CD4-positive, alpha-beta T cell (primary cell): ENCODE measurements around the gene CBX2. TPM values are rescaled to one million over a fixed set of nuclear protein-coding genes. Genes with fewer than 3 reads are reported as not detected.

Experiments
- ATAC-seq: fragments of 200-7000 bp; cut with Tn5 transposase; one replicate; pipeline ENCODE4 v1.10.0; 2022; ENCODE audit warnings: mild to moderate bottlenecking; ENCODE audit not compliant: poor library complexity
- CTCF ChIA-PET: fragments of 350-600 bp; sonication (Branson Sonifier 250); formaldehyde crosslinking; loops from one replicate; lab custom pipeline; 2021; ENCODE audit warnings: antibody characterized with exemption, inconsistent platforms; lab: Charles Lee
- POLR2A ChIA-PET: fragments of 350-600 bp; sonication (Branson Sonifier 250); formaldehyde crosslinking; loops from one replicate; lab custom pipeline; 2021; ENCODE audit warnings: antibody characterized with exemption, inconsistent platforms; lab: Charles Lee
- DNase-seq, 14 experiments: peaks; one replicate each; pipeline ENCODE4 v3.0.0-alpha.2; 2013 to 2020; ENCODE audit warnings: mixed read lengths in 2 of 14
- H3K27ac ChIP-seq, 2 donors: one replicate each; pipeline versions ENCODE4 v1.5.1 to v1.7.0; 2013; ENCODE audit warnings: low read length in 2 of 2, low read depth in 1 of 2, mild to moderate bottlenecking in 1 of 2
- H3K27me3 ChIP-seq, 2 experiments: 1 replicate in 1 of 2; 2 replicates in 1 of 2; pipeline versions ENCODE4 v1.6.1 to v1.7.0; 2013; ENCODE audit warnings: low read length in 2 of 2, control low read depth in 1 of 2, mild to moderate bottlenecking in 1 of 2, moderate library complexity in 1 of 2; ENCODE audit not compliant: insufficient read depth in 2 of 2, control insufficient read depth in 1 of 2
- H3K36me3 ChIP-seq: one replicate; pipeline ENCODE4 v1.6.1; 2013; ENCODE audit warnings: low read length, control low read depth; ENCODE audit not compliant: insufficient read depth
- H3K4me1 ChIP-seq: one replicate; pipeline ENCODE4 v1.6.1; 2013; ENCODE audit warnings: low read length, control low read depth; ENCODE audit not compliant: insufficient read depth
- H3K4me3 ChIP-seq: one replicate; pipeline ENCODE4 v1.5.1; 2013; ENCODE audit warnings: mild to moderate bottlenecking, low read length, moderate library complexity
- H3K9me3 ChIP-seq, 2 experiments: 1 replicate in 1 of 2; 2 replicates in 1 of 2; pipeline versions ENCODE4 v1.6.1 to v1.7.0; 2013; ENCODE audit warnings: low read length in 2 of 2, mild to moderate bottlenecking in 2 of 2, control low read depth in 1 of 2, moderate library complexity in 1 of 2; ENCODE audit not compliant: control insufficient read depth in 1 of 2, insufficient read depth in 1 of 2
- H3K27ac Mint-ChIP-seq: one replicate; pipeline ENCODE4 v1.8.0; 2020; ENCODE audit warnings: mixed read lengths
- H3K27me3 Mint-ChIP-seq: one replicate; pipeline ENCODE4 v1.8.0; 2021; ENCODE audit warnings: mixed read lengths
- H3K36me3 Mint-ChIP-seq: one replicate; pipeline ENCODE4 v1.8.0; 2021; ENCODE audit warnings: low read depth, mixed read lengths
- H3K4me1 Mint-ChIP-seq: one replicate; pipeline ENCODE4 v1.8.0; 2021; ENCODE audit warnings: low read depth, mixed read lengths
- H3K4me3 Mint-ChIP-seq: one replicate; pipeline ENCODE4 v1.8.0; 2020; ENCODE audit warnings: mild to moderate bottlenecking, mixed read lengths
- H3K9me3 Mint-ChIP-seq: one replicate; pipeline ENCODE4 v1.8.0; 2020; ENCODE audit warnings: mixed read lengths
- intact Hi-C, 2 experiments: fragments of 100-400 bp; cut with DNase I in 1 of 2; cut with micrococcal nuclease in 1 of 2; formaldehyde crosslinking; loops; one replicate each; pipeline versions ENCODE4 v1.15.1 to v1.9.0; 2023 to 2025; cut with DNase I, micrococcal nuclease
- total RNA-seq, 174 experiments: library from RNA in 2 of 174; stranded (reverse) in 2 of 174; gene quantifications; one replicate each; pipeline ENCODE4 v1.2.3 and lab custom pipeline; 2021 to 2026
- TF ChIP-seq, protein P1 (sequence below): fragments of 200-600 bp; IDR thresholded peaks from one replicate; pipeline ENCODE4 v1.8.0; 2022; ENCODE audit warnings: antibody characterized with exemption, mild to moderate bottlenecking

Gene CBX2
- total RNA-seq, 2 experiments from 2014 or later, result 0.31 TPM; not detected in 1

DNA sequence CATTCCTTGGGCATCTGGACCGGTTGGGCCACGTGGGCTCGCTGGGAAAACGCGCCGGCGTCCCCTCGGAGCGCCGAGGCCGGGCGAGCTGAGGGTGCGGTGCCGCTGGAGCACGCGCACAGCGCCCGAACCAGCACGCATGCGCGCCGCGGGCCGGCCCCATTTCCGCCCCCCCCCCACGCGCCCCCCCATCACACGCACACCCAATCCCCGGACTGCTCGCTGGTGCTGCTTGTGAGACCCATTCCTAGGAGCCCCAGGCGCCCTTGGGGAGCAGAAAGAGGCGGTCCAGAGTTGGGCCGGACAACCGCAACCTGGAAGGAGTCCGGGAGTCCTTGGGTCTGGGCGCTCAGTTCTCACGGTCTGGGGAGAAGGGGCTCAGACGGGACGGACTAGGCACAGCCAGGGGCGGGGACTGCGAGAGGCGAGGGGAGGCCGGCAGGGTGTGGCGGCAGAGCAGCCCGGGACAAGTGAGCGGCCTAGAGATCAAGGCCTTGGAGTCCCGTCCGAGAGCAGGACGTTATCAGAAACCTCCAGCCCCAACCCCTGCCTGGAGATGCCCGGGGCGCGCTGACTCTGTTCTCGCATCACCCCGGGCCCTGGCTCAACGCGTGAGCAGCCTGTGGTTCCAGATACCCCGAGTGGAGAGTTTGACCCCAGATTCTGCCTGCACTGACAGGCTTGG is 24.9 kb downstream of the CBX2 start:
- CTCF ChIA-PET, result no interaction called here
- Histone ChIP-seq H3K27me3 (peaks cover 96 to 99% of the 10 kb centered on the region in 2 experiments), H3K9me3 (peaks cover 0 to 74% of the 10 kb centered on the region in 2 experiments), H3K4me1 (peaks cover 74% of the 10 kb centered on the region), H3K36me3 (no peaks in the 10 kb centered on the region), H3K27ac (no peak overlapping the region), H3K4me3 (no peak overlapping the region)
- Mint-ChIP-seq H3K9me3 (no peaks in the 10 kb centered on the region), H3K36me3 (peaks cover 4% of the 10 kb centered on the region), H3K27me3 (peaks cover 86% of the 10 kb centered on the region), H3K4me1 (peaks cover 50% of the 10 kb centered on the region), H3K4me3 (no peak overlapping the region), H3K27ac (no peak overlapping the region)
- POLR2A ChIA-PET, result interaction anchor here (2.0 to 10.2 kb wide), 3 partner anchors 9 to 38 kb away, joined by 8 to 127 read pairs (median 10); partner anchors contain the start of gene CBX4
- ATAC-seq (no peak), DNase-seq (peak in 1 of 14 experiments; percentile 33)
- TF ChIP-seq, protein P1, sequence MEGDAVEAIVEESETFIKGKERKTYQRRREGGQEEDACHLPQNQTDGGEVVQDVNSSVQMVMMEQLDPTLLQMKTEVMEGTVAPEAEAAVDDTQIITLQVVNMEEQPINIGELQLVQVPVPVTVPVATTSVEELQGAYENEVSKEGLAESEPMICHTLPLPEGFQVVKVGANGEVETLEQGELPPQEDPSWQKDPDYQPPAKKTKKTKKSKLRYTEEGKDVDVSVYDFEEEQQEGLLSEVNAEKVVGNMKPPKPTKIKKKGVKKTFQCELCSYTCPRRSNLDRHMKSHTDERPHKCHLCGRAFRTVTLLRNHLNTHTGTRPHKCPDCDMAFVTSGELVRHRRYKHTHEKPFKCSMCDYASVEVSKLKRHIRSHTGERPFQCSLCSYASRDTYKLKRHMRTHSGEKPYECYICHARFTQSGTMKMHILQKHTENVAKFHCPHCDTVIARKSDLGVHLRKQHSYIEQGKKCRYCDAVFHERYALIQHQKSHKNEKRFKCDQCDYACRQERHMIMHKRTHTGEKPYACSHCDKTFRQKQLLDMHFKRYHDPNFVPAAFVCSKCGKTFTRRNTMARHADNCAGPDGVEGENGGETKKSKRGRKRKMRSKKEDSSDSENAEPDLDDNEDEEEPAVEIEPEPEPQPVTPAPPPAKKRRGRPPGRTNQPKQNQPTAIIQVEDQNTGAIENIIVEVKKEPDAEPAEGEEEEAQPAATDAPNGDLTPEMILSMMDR, result no peak
- intact Hi-C loops, result no loop called here

DNA sequence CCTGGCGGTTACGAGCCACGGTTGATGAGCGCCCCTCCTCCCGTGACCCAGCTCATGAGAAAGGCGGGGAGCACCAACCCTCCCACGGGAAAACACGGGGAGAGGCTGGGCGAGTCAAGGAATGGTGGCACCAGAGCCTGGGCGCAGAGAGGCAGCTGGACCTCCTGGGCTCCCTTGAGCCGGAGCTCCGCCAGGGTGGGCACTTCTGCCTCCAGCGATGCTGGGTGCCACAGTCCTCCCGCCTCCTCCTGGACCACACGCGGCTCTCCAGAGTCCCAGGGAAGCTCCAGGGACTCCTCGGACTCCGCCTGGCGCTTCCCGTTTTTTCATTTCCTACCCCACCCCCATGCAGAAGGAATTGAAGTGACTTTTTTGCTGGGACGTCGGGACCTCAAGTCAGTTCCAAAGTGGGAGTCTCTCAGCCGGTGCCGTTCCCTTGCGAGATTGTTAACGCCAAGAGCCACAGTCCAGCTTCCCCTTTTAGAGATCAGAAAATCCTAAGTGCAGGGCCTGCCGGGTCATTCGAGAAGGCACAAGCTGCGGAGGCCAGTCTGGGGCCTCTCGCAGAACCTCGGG is 25.6 kb downstream of the CBX2 start:
- TF ChIP-seq, protein P1, result no peak
- Mint-ChIP-seq H3K27ac (no peak overlapping the region), H3K36me3 (peaks cover 4% of the 10 kb centered on the region), H3K9me3 (no peaks in the 10 kb centered on the region), H3K27me3 (peaks cover 89% of the 10 kb centered on the region), H3K4me3 (no peak overlapping the region), H3K4me1 (peaks cover 49% of the 10 kb centered on the region)
- peaks cover 70% of the 10 kb centered on the region for H3K4me1 ChIP-seq
- peaks cover 0 to 72% of the 10 kb centered on the region in 2 experiments for H3K9me3 ChIP-seq
- POLR2A ChIA-PET, result interaction anchor here (2.0 to 10.2 kb wide), 2 partner anchors 8 to 38 kb away, joined by 8 to 127 read pairs; partner anchors contain the start of gene CBX4
- H3K4me3 ChIP-seq, result no peak overlapping the region
- H3K27me3 ChIP-seq, result peaks cover 97 to 99% of the 10 kb centered on the region in 2 experiments
- CTCF ChIA-PET, result interaction anchor here (1.3 kb wide), 1 partner anchor 61 kb away, joined by 3 read pairs; no protein-coding TSS in a partner anchor
- no peak for ATAC-seq
- no peaks in the 10 kb centered on the region for H3K36me3 ChIP-seq
- intact Hi-C loops, result no loop called here
- H3K27ac ChIP-seq, result no peak overlapping the region
- DNase-seq, result peak in 1 of 14 experiments; percentile 34

DNA sequence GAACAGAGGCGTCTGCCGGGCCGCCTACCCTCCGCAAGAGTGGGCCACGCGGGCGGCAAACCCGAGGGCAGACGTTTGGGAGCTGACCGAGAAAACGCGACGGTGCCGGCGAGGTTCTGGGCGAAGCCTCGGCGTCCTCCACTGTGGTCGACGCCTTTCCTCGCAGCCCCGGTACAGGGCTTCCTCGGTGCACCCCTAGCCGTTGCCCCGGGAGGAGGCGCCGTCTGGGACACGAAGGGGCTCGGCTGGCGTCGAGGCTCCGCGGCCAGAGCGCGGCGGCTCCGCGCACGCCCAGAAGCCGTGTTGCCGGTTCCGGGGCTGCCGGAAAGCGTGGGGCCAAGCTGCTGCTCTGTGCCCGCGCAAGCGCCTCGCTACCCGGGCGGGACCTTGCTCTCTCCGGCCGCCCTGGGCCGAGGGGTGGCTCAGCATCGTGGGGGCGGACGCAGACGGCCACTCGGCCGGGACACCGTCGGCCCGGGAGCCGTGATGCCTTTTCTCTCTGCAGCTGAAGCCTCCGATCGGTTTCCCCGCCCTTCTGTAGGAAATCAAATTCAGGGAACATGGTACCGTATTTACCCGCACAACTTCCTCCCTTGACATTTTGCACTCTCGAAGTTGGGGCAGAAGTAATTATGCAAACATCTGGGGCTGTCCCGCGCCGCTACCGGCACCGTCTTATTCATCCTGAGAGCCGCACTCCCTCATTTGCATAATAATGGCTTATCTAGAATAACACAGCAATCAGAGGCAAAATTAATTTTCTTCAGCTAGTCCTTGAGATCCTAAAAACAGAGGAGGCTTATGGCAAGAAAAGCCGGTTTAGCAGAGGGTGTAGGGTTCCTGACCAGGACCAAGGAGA is 26.3 kb downstream of the CBX2 start:
- ATAC-seq, result peak; percentile 53
- peaks cover 0 to 72% of the 10 kb centered on the region in 2 experiments for H3K9me3 ChIP-seq
- ChIA-PET POLR2A (interaction anchor here (0.8 to 10.2 kb wide), 5 partner anchors 8 to 193 kb away, joined by 3 to 127 read pairs (median 4); partner anchors contain the start of gene CBX4), CTCF (interaction anchor here (0.9 to 1.3 kb wide), 3 partner anchors 35 to 62 kb away, joined by 3 read pairs; partner anchors contain the start of gene CBX4)
- peaks cover 97 to 99% of the 10 kb centered on the region in 2 experiments for H3K27me3 ChIP-seq
- Mint-ChIP-seq H3K27ac (peak overlapping the region; percentile 62), H3K9me3 (no peaks in the 10 kb centered on the region), H3K36me3 (peaks cover 4% of the 10 kb centered on the region), H3K4me3 (peak overlapping the region; percentile 76), H3K27me3 (peaks cover 90% of the 10 kb centered on the region), H3K4me1 (peaks cover 52% of the 10 kb centered on the region)
- intact Hi-C loops, result no loop called here
- no peak overlapping the region for H3K4me3 ChIP-seq
- no peaks in the 10 kb centered on the region for H3K36me3 ChIP-seq
- no peak overlapping the region for H3K27ac ChIP-seq
- DNase-seq, result peak in 5 of 14 experiments; percentile 35 to 74 (median 57)
- TF ChIP-seq, protein P1, result no peak
- H3K4me1 ChIP-seq, result peaks cover 70% of the 10 kb centered on the region
